NCI-H2029 treated with DMSO at 0.1 percent for 48 hours (cell line): ENCODE data around the gene PDE6B.
A peak's percentile ranks its signal among the peaks of the same experiment; 100 is the strongest.
"Not testable (repeated sequence)": the region's sequence is repeated elsewhere in the genome, so short reads cannot be mapped to it uniquely, and the experiment has no call there.

Source experiments
- DNase-seq: peaks from one replicate; lab custom pipeline; 2025; lab: John Stamatoyannopoulos, UW

The PDE6B gene

DNA sequence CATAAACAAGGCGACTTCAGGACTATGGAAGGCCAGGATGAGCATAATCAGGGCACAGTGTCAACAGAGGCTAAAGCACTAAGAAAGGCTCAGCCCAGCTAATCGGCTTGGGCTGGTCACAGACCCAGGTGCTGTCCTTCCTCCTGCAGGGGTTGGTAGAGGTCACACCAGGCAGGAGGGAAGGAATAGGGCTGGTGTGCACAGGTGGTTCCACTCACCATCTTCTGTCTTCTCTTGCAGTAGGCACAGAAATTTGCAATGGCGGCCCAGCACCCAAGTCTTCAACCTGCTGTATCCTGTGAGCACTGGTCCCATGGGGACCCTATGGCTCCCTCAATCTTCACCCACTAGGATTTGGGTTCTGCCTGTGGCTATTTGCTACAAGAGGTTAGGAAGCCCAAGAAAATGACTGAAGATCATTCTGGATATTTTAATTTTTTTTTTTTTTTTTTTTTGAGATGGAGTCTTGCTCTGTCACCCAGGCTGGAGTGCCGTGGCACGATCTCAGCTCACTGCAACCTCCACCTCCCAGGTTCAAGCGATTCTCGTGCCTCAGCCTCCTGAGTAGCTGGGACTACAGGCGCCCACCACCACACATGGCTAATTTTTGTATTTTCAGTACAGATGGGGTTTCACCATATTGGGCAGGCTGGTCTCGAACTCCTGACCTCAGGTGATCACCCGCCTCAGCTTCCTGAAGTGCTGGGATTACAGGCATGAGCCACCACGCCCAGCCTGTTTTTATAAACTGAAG lies 44.6 kb downstream of the PDE6B start:
- DNase-seq: not testable (repeated sequence)

GRCh38 chr4:671769-672168 lies 46.4 kb downstream of the PDE6B start:
- DNase-seq: no peak

DNA sequence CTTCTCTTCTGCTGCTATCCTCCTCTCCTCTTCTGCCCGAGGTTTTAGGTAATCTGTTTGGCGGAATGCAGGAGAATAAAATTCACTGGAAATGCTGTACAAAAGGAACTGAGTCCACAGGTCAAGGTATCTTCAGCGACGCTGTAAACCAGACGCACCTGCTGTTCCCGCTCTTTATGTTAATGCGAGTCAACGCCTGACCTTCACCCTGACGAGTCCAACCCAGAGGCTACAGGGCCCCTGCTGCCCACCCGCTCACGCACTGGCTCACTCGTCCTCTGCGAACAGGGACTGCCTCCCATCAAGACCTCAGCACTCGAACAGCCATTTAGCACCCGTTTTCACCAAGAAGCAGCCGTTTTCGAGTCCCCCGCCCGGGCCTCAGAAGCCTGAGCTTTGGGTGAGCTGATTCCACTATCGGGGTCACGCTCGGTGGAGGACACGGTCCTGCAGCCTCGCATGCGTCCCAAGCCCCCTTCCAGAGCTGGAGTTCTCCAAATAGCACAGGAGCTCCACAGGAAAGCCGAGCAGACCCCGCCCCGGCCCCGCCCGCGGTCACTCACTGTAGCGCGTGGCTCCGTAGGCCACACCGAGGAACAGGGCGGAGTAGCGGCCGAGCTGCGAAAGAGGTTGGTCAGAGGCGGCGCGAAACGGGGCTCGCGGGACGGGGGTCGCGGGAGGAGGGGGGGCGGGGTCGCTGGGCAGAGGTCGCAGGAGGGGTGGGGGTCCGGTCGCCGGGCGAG lies 48.1 kb downstream of the PDE6B start:
- DNase-seq: no peak

DNA sequence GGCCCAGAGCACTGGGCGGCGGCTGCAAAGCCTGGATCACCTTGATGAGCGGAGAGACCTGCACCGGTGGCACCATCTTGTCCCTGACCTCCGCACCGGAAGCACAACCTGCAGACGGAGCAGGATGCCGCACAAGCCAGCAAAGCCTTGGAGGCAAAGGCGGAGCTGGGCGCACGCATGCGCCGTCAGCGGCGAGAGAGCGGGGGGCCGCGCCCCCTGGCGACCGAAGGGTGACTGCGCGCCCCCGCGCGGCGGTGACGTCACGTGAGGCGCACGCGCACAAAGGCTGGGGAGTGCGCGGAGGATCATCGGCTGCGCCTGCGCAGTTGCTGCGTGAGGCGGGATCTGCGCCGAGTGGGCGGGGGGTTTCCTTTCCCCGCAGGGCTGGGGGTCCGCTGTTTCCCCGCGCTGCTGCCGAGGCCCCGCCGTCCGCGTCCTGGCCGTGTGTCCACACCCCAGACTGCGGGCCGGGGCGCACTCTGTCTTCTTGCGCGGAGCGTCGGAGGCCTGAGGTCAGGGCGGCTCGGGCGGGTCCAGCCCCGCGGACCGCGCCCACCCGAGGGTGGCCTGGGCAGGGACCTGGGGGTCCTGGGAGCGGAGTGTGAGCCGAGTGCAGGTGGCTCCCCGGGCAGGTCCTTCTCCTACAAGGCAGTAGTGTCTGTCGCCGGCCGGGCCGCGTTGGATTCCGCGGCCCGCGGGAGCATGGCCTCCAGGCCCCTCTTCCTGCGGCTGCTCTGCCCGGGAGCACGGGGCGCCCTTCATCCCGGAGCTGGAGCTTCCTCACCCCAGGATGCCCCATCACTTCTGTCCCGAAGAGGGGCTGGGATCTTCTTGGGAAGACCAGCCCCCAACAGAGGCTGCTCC lies 49.0 kb downstream of the PDE6B start, which contains the start of the genes ATP5ME and MYL5:
TSS of gene ATP5ME (minus strand) at position 105 of the 864 bp plus-strand sequence. CDS start at position 76, 29 bp downstream.
TSS of gene MYL5 (plus strand) at position 371 of the 864 bp plus-strand sequence. CDS start 3,485 bp downstream, outside the sequence.
- DNase-seq: peak; percentile 51

DNA sequence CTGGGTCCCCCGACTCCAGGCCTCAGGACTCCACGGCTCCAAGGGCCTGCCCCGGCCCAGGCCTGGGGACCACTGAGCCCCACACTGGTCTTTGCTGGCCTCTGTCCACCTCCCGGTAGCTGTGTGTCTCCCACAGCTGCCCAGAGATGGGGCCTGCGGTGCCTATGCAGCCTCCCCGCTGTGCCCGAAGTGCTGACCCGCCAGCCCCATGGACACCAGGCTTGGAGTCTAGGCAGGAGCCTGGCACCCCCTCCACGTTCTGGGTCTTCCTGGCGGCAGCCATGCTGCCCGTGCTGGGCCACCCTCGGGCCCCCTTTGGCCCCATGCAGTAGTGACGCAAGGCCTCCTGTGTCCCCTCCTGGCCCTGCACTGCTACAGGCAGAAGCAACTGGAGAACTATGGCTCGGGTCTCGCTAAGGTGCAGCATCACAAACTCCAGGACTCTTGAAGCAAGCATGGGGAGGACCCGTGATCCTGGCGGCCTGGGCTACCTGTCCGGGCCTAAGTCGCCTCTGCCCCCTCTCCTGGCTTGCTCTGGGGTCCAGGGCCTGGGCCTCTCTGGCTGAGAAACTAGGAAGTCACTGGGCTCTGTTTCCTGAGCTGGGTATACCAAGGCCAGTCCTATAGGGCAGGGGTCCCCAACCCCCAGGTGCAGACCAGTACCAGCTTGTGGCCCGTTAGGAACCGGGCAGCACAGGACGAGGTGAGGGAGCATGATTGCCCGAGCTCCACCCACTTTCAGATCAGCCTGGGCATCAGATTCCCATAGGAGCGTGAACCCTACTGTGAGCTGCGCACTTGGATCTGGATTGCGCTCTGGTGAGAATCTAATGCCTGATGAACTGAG lies 49.9 kb downstream of the PDE6B start:
- DNase-seq: no peak

GRCh38 chr4:675980-676870 lies 50.9 kb downstream of the PDE6B start:
- no peak for DNase-seq

DNA sequence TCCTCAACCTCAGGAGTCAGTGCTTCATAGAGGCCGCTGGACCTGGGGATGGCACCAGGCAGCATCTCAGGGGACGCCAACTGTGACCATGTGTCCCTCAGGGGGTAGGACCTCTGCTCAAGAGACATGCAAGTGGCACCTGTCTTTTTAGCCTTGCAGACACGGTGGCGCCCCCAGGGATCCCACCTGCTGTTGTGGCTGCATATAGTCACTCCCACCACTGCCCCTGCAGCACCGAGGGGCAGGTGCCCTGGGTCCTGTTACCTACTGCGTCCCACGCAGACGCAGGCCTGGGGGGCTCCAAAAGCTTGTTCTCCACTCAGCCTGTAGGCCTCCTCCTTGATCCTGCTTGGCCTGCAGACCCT lies 51.5 kb downstream of the PDE6B start:
- no peak for DNase-seq

GRCh38 chr4:677431-678293 lies 52.3 kb downstream of the PDE6B start:
- no peak for DNase-seq

DNA sequence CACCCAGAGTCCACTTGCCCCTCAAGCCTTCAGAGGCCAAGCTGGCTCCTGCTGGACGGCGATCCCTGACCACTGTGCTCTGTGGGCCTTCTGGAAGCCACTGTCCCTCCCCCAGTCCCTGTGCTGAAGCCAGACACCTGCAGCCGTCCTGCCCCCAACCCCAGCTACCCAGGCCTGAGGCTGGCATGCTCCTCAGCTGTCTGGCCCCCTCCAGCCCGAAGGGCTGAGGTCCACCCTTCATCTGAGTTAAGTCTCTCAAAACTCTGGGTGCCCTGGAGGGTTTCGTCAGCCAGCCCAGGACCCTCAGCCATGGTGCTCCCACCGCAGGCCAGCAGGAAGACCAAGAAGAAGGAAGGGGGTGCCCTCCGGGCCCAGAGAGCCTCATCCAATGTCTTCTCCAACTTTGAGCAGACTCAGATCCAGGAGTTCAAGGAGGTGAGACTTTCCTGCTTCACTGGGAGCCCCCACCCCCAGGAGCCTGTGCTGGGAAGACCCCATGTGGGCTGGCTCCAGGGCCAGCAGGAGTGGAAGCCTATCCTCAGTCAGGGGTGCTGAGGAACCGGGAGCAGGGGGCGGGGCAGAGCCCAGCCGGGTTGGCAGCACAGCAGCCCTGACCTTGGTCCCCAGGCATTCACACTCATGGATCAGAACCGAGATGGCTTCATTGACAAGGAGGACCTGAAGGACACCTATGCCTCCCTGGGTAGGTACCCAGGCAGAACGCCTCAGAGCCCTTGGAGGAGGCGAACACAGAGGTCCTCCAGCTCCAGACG lies 53.1 kb downstream of the PDE6B start:
- no peak for DNase-seq

- no peak for DNase-seq
Observed at GRCh38 chr4:679104-679481, 53.7 kb downstream of the PDE6B start.

- no peak for DNase-seq
Observed at GRCh38 chr4:679629-680028, 54.3 kb downstream of the PDE6B start.

GRCh38 chr4:680091-680490 lies 54.7 kb downstream of the PDE6B start:
- DNase-seq: no peak

DNA sequence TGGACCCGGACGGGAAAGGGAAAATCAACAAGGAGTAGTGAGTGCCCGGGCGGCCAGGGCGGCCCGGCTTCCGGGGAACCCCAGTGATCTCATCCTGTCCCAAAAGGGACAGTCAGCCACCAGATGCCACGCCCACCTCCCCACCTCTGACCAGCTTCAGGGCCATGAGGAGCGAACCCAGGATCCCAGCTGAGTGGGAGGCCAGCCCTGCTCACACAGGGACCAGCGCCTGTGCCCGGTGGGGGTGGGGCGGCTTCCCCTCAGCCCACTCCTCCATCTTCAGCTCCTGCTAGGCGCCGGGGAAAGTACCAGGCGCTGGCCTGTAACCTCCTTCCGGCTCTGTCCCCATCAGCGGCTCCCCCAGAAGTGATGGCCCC lies 55.2 kb downstream of the PDE6B start:
- no peak for DNase-seq

DNA sequence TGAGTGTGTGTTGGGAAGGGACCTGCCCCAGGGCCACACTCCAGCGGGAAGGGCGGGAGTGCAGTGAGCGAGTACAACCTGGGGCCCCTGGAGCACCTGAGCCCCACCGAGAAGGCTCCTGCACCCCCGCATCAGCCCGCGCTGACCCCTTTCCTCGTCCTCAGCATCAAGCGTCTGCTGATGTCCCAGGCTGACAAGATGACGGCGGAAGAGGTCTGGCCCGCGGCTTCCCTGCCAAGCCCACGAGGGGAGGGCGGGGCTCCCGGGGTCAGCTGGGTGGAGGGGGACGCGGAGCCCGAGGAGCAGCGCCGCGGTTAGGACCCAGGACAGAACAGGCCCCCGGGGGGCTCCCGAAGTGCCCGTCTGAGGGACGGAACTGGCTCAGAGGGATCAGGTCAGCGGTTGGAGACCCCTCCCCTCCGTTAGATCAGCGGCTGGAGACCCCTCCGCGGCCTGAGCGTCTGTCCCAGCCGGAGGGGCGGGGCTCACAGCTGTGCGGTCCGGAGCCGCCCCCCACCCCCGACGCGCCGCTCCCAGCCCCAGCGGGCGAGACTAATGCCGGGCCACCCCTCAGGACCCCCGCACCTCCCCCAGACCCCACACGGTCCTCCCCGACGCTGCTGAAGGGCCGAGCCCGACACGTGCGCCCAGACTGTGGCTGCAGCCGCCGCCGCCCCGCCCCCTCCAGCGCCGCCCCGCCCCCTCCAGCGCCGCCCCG lies 55.7 kb downstream of the PDE6B start:
- no peak for DNase-seq

GRCh38 chr4:681736-682451 lies 56.5 kb downstream of the PDE6B start:
- DNase-seq: no peak

- DNase-seq: no peak
Observed at GRCh38 chr4:682490-683172, 57.3 kb downstream of the PDE6B start.
